ENCODE results near the gene HCRTR1. TPM values are rescaled to one million over a fixed set of nuclear protein-coding genes. Genes with fewer than 3 reads are reported as not detected.

HCRTR1 gene
- 1 to 10 TPM in 1 of 12 donors, under 1 TPM in 4, not detected in 7; 0.15 to 1.2 (median 0.23) TPM for polyA plus RNA-seq (ENCODE audit: insufficient read length in 12 of 12)
- long read RNA-seq, donor 1, result 0 reads
- long read RNA-seq, donor 2, result 0 reads
- long read RNA-seq, donor 3, result 0 reads
- long read RNA-seq, donor 4, result 0 reads
- long read RNA-seq, donor 5, result 0 reads
- long read RNA-seq, donor 6, result 0 reads
- long read RNA-seq, donor 7, result 0 reads
- long read RNA-seq, donor 8, result 0 reads
- long read RNA-seq, donor 9, result 0 reads
- long read RNA-seq, donor 10, result 0 reads
- long read RNA-seq, donor 11, result 0 reads

DNA sequence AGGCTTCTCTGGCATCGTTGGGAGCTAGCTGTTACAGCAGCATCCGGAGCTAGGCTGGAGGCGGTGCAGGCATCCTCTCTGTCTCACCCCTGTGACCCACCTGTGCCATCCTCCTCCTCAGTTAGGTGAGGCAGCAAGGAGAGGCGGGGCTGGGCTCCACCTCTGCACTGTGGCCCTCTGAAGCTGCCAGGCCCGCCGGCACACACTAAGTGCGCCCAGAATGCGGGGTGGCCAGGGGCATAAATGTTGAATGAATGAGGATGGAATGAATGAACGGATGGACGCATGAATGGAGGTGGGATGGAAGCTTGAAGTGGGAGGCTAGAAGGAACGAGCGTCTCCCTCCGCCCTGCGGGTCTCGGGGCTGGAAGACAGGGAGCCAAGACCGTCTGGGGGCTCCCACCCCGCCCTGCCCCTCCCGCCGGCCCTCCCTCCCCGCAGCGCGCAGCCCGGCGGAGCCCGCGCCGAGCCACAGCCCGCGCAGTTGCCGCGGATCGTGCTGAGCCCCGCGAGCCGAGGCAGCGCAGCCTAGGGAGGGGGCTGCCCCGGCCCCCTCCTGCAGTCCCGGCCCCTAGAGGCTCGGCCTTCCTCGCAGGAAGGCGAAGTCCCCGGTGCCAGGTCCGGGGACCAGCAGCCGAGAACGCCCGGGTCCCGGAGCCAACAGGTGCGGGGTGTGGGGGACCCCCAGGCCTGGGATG lies at the start of gene HCRTR1:
HCRTR1 (plus strand) TSS at position 472 of the 698 bp plus-strand sequence. CDS start 1,504 bp downstream, outside the sequence.
- no peak for DNase-seq

- no peak for DNase-seq
Observed at GRCh38 chr1:31567956-31568570, 49.4 kb upstream of the HCRTR1 start.

GRCh38 chr1:31568895-31569595 lies 48.4 kb upstream of the HCRTR1 start:
- DNase-seq, result no peak

DNA sequence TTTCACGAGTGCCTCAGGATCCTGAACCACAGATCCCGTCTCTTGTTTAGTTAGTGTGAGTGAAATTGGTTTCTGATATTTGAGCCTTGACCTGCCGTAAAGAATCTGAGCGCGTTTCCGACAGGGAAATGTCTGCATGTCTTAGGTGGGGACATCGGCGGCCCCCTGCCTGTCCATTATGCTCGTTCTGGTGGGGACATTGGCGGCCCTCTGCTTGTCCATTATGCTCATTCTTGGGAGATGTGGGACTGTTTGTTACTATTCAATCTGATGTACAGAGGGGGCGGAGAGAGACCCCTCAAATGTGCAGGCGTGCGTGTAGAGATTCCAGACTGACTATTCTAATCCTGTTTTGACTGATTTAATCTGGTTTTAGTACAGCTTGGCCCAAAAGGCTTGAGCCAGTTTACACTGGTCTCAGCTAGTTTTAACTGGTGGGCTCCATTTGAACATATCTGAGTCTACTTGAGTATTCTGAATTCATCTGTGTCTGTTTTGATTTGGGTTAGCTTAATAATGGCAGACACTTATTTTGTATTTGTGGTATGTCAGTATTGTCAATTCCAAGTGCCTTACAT lies 47.8 kb upstream of the HCRTR1 start:
- DNase-seq, result no peak

GRCh38 chr1:31570228-31570627 lies 47.3 kb upstream of the HCRTR1 start:
- no peak for DNase-seq

DNA sequence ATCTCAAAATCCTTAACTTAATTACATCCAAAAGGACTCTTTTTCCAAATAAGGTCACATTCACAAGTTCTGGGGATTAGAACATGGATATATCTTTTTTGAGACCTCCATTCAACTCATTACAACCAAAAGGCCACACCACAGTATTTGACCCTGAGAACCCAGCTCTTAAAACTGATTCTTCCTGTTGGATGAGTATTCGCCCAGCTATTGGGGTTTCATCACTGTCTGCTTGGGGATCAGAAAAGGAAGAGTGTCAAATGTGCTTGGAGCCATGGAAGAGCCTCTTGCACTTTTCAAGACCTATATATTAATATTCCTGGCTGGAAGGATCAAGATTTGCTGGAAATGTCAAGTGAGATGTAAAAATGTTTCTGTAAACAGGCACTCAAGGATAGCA lies 46.6 kb upstream of the HCRTR1 start:
- DNase-seq, result no peak

DNA sequence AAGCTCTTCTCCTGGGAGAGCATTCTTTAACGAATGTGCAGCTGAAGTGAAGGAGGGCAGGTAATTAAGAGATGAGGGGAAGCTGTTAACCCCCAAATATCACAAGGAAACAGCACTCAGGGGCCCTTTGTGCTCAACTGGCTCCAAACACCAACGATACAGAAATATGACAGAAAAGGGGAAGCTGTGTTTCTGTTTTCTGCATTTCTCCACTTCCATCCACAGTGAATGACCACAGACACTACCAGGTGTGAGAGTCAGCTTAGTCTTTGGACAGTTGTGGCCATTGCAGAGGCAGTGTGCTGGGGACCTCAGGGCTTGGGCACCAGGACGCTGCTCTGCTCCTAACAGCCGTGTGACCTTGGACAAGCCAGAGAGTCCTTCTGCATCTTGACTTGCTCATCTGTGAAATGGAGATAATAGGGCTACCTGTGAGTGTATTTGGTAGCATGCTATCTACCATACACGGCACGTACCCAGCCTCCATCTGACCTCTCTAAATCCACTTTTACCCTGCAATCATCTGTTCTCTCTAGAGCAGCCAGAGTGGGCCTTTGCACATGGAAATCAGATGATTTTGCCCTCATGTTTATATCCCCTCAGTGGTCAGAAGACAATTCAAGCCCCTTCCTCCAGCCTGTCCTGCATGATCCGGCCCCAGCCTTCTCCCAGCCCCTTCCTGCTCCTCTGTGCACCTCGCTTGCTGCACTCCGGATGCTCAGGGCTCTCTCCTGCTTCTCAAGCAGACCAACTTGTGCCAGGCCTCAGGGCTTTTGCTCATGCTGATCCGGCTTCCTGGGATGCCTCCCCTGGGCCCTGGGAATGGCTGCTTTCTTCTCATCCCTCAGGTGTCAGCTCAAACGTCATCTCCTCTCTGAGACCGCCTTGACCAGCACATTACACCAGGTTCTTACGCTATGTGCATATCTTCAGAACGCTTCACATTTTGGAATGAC lies 45.9 kb upstream of the HCRTR1 start:
- no peak for DNase-seq

DNA sequence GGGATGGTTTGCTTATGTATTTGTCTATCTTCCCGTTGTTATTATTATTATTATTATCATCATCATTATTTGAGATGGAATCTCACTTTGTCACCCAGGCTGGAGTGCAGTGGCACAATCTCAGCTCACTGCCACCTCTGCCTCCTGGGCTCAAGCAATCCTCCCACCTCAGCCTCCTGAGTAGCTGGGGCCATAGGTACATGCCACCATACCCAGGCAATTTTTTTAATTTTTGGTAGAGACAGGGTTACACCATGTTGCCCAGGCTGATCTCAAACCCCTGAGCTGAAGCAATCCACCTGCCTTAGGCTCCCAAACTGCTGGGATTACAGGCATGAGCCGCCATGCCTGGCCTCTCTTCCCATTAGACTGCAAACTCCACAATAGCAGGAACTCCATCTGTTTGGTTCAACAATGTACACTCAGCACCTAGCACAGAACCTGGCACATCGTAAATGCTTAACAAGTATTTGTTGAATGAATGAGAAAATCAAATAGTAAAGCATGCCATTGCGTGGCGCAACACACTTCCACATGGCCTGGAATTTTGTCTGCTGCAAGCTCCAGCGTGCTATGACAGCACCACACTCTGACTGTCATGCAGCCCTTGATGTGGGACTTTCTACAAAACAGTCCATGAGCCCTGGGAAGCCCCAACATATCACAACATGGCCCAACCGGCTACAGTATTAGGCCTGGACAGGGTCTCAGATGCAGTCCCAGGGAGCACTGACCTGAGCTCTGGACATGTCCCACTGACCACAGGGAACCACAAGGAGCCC lies 45.0 kb upstream of the HCRTR1 start:
- no peak for DNase-seq

DNA sequence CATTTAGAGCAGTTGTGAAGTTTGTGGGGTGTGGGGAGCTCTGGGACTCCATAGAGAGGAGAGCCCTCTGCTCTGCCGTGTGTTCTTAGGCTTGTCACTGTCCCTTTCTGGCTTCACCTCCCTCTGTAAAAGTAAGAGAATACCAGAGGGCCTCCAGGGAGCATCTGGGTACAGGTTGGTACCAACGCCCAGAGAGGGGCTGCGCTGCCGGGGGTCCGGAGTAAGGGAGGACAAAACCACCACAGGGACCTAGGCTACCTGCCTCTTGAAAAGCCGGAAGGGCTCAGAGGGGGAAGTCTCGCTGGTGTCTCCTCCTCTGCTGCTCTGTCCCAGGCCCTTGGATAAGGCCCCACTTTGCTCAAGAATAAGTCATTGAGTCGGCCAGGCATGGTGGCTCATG lies 44.2 kb upstream of the HCRTR1 start:
- no peak for DNase-seq

GRCh38 chr1:31574749-31575368 lies 42.6 kb upstream of the HCRTR1 start:
- DNase-seq, result no peak

GRCh38 chr1:31575369-31576140 lies 41.9 kb upstream of the HCRTR1 start:
- no peak for DNase-seq

GRCh38 chr1:31576201-31576669 lies 41.3 kb upstream of the HCRTR1 start, which contains the start of gene TINAGL1:
TINAGL1 (plus strand) TSS chr1:31576515; CDS start chr1:31577149, 634 bp downstream.
- DNase-seq, result no peak

DNA sequence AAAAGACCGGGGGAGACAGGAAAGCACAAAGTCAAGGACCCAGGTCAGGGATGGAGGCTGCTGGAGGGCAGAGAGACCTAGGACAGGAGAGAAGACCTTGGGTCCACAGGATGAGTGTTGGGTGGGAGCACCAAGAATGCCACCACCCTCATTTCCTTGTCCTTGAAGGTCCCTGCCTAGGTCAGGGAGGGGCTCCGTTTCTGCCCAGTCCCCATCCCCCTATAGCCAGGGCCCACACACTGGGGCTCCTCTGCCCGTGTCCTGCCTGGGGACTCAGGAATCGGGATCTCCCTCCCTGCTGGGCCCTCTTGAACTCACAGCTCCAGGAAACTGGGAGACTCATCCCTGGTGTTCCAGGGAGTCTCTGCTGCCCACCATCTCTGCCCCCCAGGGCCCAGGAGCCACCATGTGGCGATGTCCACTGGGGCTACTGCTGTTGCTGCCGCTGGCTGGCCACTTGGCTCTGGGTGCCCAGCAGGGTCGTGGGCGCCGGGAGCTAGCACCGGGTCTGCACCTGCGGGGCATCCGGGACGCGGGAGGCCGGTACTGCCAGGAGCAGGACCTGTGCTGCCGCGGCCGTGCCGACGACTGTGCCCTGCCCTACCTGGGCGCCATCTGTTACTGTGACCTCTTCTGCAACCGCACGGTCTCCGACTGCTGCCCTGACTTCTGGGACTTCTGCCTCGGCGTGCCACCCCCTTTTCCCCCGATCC lies 40.6 kb upstream of the HCRTR1 start:
- DNase-seq, result no peak

GRCh38 chr1:31577515-31578192 lies 39.8 kb upstream of the HCRTR1 start:
- DNase-seq, result no peak

DNA sequence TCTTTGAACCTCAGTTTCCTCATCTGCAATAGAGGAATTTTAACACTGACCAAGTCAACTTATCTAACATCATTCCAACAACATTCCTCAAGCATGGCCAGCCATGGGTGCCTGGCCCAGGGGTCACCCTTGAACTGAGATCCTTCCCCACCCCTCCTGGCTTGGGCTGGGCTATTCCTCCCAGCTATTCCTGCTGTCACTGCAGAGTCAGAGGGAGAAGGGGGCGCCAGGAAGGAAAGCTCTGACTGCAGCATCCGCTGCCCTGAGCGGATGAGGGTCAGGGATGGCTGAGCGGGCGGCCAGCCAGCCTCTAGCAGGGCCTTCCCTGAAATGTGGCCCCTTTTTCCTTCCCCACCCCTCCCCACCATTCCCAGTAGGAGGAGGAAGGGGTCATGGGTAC lies 38.1 kb upstream of the HCRTR1 start:
- no peak for DNase-seq

GRCh38 chr1:31580513-31580870 lies 37.0 kb upstream of the HCRTR1 start:
- no peak for DNase-seq

DNA sequence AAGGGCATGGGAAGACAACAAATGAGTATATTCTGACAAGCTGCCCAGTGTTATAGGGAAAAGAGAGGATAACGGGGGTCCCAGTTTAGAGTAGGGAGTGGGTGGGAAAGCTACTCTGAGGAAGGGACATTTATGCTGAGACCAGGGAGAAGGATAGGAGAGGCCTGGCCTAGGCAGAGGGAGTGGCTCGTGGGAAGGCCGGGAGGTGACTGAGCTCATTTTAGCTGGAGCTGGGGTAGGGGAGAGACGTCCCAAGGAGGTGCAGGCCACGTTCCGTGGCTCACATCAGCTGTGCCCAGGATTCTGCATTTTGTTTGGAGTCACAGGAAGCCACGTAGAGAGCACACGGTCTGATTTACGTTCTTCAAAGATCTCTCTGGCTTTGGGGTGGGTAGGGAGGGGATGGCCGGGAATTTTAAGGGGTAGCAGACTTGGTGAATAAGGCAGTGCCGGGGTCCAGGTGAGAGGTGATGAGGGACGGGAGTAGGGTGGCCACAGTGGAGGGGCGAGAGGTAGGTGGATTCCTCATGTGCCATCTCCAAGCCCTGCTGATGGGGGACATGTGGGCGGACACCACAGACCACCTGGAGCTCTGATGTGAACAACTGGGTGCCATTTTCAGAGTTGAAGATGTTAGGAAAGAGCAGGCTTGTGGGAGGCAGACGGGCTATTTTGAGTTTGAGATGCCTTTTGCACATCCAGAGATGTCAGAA lies 36.4 kb upstream of the HCRTR1 start:
- no peak for DNase-seq
